GM10248 (cell line): Measurements from ENCODE around the gene GPC2.
"Not testable (repeated sequence)": the region's sequence is repeated elsewhere in the genome, so short reads cannot be mapped to it uniquely, and the experiment has no call there.

ENCODE experiments used
- CTCF ChIA-PET: fragments of 300-600 bp; sonication (Branson Sonifier 250); formaldehyde crosslinking; extraction: SDS; loops from one replicate; lab custom pipeline; 2021; ENCODE audit warnings: antibody characterized with exemption; lab: Yijun Ruan, JAX
- POLR2A ChIA-PET: fragments of 350-650 bp; sonication (Branson Sonifier 250); formaldehyde crosslinking; extraction: SDS; loops from one replicate; lab custom pipeline; 2020; ENCODE audit warnings: antibody characterized with exemption; lab: Yijun Ruan, JAX
- DNase-seq: peaks from one replicate; pipeline ENCODE4 v3.0.0; 2012; ENCODE audit errors: extremely low spot score
- TF ChIP-seq, protein P1 (sequence below): IDR thresholded peaks from 2 replicates; pipeline ENCODE4 v1.5.1; 2012; ENCODE audit warnings: mild to moderate bottlenecking, low read depth; ENCODE audit errors: extremely low read depth, missing control alignments, control extremely low read depth

GPC2 gene, protein sequence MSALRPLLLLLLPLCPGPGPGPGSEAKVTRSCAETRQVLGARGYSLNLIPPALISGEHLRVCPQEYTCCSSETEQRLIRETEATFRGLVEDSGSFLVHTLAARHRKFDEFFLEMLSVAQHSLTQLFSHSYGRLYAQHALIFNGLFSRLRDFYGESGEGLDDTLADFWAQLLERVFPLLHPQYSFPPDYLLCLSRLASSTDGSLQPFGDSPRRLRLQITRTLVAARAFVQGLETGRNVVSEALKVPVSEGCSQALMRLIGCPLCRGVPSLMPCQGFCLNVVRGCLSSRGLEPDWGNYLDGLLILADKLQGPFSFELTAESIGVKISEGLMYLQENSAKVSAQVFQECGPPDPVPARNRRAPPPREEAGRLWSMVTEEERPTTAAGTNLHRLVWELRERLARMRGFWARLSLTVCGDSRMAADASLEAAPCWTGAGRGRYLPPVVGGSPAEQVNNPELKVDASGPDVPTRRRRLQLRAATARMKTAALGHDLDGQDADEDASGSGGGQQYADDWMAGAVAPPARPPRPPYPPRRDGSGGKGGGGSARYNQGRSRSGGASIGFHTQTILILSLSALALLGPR

GRCh38 chr7:100177045-100178001 lies at the start of gene GPC2, which contains the start of gene STAG3:
Gene GPC2, minus strand, starts transcription at chr7:100177381. Its CDS starts 182 bp downstream, at chr7:100177199.
Gene STAG3, plus strand, starts transcription at chr7:100177918. Its CDS starts 2,639 bp downstream, at chr7:100180557.
- peak; percentile 97 for DNase-seq
- ChIA-PET CTCF (interaction anchor here (0.7 to 1.8 kb wide), 10 partner anchors 8 to 230 kb away, joined by 3 to 7 read pairs (median 4); partner anchors contain the start of gene LAMTOR4), POLR2A (no interaction called here)
- TF ChIP-seq, protein P1, sequence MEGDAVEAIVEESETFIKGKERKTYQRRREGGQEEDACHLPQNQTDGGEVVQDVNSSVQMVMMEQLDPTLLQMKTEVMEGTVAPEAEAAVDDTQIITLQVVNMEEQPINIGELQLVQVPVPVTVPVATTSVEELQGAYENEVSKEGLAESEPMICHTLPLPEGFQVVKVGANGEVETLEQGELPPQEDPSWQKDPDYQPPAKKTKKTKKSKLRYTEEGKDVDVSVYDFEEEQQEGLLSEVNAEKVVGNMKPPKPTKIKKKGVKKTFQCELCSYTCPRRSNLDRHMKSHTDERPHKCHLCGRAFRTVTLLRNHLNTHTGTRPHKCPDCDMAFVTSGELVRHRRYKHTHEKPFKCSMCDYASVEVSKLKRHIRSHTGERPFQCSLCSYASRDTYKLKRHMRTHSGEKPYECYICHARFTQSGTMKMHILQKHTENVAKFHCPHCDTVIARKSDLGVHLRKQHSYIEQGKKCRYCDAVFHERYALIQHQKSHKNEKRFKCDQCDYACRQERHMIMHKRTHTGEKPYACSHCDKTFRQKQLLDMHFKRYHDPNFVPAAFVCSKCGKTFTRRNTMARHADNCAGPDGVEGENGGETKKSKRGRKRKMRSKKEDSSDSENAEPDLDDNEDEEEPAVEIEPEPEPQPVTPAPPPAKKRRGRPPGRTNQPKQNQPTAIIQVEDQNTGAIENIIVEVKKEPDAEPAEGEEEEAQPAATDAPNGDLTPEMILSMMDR: no peak

GRCh38 chr7:100224891-100225290 lies 47.7 kb upstream of the GPC2 start:
- CTCF ChIA-PET: interaction anchor here (1.1 kb wide), 1 partner anchor 47 kb away, joined by 3 read pairs; no protein-coding TSS in a partner anchor
- POLR2A ChIA-PET, DNase-seq: not testable (repeated sequence)

GRCh38 chr7:100223376-100223927 lies 46.3 kb upstream of the GPC2 start:
- DNase-seq, CTCF ChIA-PET: not testable (repeated sequence)
- POLR2A ChIA-PET: interaction anchor here (0.6 kb wide), 1 partner anchor 472 kb away, joined by 5 read pairs; no protein-coding TSS in a partner anchor

GRCh38 chr7:100222445-100223132 lies 45.4 kb upstream of the GPC2 start:
- TF ChIP-seq, protein P1: no peak
- no peak for DNase-seq
- POLR2A ChIA-PET: interaction anchor here (0.6 to 1.2 kb wide), 2 partner anchors 122 to 535 kb away, joined by 4 to 5 read pairs; no protein-coding TSS in a partner anchor
- CTCF ChIA-PET: interaction anchor here (0.6 to 2.4 kb wide), 5 partner anchors 10 to 185 kb away, joined by 3 to 11 read pairs (median 3); no protein-coding TSS in a partner anchor

DNA sequence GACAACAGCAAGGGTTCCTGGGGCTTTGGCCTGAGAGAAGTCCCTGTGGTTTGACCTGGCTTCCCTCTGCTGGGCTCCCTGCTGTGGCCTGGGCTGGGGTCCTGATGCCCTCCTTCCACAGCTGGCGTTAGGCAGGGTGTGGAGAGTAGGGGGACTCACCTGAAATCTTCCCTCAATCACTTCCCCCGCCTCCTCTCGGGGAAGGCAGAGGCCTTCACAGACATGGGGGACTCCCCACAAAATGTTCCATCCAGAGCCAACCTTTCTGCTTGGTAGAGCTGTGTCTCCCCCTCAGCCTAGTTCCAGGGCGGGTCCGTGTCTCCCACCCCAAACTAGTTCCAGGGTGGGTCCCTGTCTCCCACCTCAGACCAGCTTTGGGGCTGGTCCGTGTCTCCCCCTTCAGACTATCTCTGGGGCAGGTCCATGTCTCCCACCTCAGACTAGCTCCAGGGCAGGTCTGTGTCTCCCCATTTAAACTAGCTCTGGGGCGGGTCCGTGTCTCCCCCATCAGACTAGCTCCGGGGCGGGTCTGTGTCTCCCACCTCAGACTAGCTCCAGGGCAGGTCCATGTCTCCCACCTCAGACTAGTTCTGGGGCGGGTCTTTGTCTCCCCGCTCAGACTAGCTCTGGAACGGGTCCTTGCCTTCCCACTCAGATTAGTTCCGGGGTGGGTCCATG lies 44.7 kb upstream of the GPC2 start:
- TF ChIP-seq, protein P1: no peak
- ChIA-PET CTCF (interaction anchor here (0.6 to 2.4 kb wide), 5 partner anchors 11 to 186 kb away, joined by 3 to 11 read pairs (median 3); no protein-coding TSS in a partner anchor), POLR2A (interaction anchor here (0.6 to 1.3 kb wide), 3 partner anchors 123 to 535 kb away, joined by 4 to 5 read pairs (median 4); partner anchors contain the start of gene MEPCE)
- peak; percentile 34 for DNase-seq

- CTCF ChIA-PET: interaction anchor here (0.7 to 2.4 kb wide), 3 partner anchors 11 to 88 kb away, joined by 3 to 11 read pairs (median 3); no protein-coding TSS in a partner anchor
- POLR2A ChIA-PET: interaction anchor here (0.6 to 1.3 kb wide), 3 partner anchors 14 to 1908 kb away, joined by 3 to 5 read pairs (median 4); partner anchors contain the start of gene MEPCE
Measured at GRCh38 chr7:100221231-100221718, 44.1 kb upstream of the GPC2 start.

More at GRCh38 chr7:100221231-100221718, 44.1 kb upstream of the GPC2 start:
- DNase-seq: peak; percentile 81
- TF ChIP-seq, protein P1: no peak
